H9 (cell line): Measurements from ENCODE around the gene VOPP1. TPM values are rescaled to one million over a fixed set of nuclear protein-coding genes. Genes with fewer than 3 reads are reported as not detected.

ENCODE experiments used
- DNase-seq: peaks from one replicate; pipeline ENCODE4 v3.0.0-alpha.2; 2017
- H2AFZ ChIP-seq: one replicate; pipeline ENCODE4 v1.6.1; 2013; ENCODE audit warnings: mild to moderate bottlenecking, low read length, control low read depth, moderate library complexity
- H2AK5ac ChIP-seq: 2 replicates; pipeline ENCODE4 v1.6.1; 2013; ENCODE audit warnings: low read length, control low read depth, mixed read lengths; ENCODE audit not compliant: insufficient read length
- H2BK120ac ChIP-seq: one replicate; pipeline ENCODE4 v1.6.1; 2013; ENCODE audit warnings: low read depth, mild to moderate bottlenecking, low read length, control low read depth, inconsistent platforms; ENCODE audit not compliant: poor library complexity, severe bottlenecking
- H2BK12ac ChIP-seq: 2 replicates; pipeline ENCODE4 v1.6.1; 2013; ENCODE audit warnings: low read length, control low read depth, mixed read lengths, low read depth; ENCODE audit not compliant: insufficient read length
- H2BK15ac ChIP-seq: 2 replicates; pipeline ENCODE4 v1.6.1; 2013; ENCODE audit warnings: low read depth, low read length, control low read depth
- H2BK20ac ChIP-seq: one replicate; pipeline ENCODE4 v1.6.1; 2013; ENCODE audit warnings: low read depth, mild to moderate bottlenecking, low read length, control low read depth, inconsistent platforms; ENCODE audit not compliant: poor library complexity, severe bottlenecking
- H2BK5ac ChIP-seq: 2 replicates; pipeline ENCODE4 v1.6.1; 2013; ENCODE audit warnings: low read length, control low read depth, mixed read lengths; ENCODE audit not compliant: insufficient read length
- H3K14ac ChIP-seq: 2 replicates; pipeline ENCODE4 v1.6.1; 2013; ENCODE audit warnings: low read length, control low read depth; ENCODE audit not compliant: insufficient read depth
- H3K18ac ChIP-seq: 2 replicates; pipeline ENCODE4 v1.6.1; 2013; ENCODE audit warnings: low read depth, mild to moderate bottlenecking, mixed read lengths, low read length, control low read depth; ENCODE audit not compliant: insufficient read length
- H3K23ac ChIP-seq: 2 replicates; pipeline ENCODE4 v1.6.1; 2013; ENCODE audit warnings: low read length, control low read depth, mixed read lengths, low read depth; ENCODE audit not compliant: insufficient read length
- H3K23me2 ChIP-seq: 2 replicates; pipeline ENCODE4 v1.6.1; 2013; ENCODE audit warnings: low read depth, mild to moderate bottlenecking, mixed read lengths, low read length, control low read depth; ENCODE audit not compliant: insufficient read length, poor library complexity, severe bottlenecking
- H3K27ac ChIP-seq: 2 replicates; pipeline ENCODE4 v1.5.1; 2013; ENCODE audit warnings: low read length, control low read depth, mixed read lengths, low read depth; ENCODE audit not compliant: insufficient read length
- H3K27me3 ChIP-seq: 2 replicates; pipeline ENCODE4 v1.6.1; 2013; ENCODE audit warnings: low read length, control low read depth, inconsistent platforms; ENCODE audit not compliant: insufficient read depth
- H3K4ac ChIP-seq: 2 replicates; pipeline ENCODE4 v1.6.1; 2013; ENCODE audit warnings: low read depth, mild to moderate bottlenecking, control low read depth, inconsistent platforms, low read length, moderate library complexity
- H3K4me1 ChIP-seq: 2 replicates; pipeline ENCODE4 v1.6.1; 2013; ENCODE audit warnings: low read length, control low read depth, inconsistent platforms; ENCODE audit not compliant: insufficient read depth
- H3K4me2 ChIP-seq: 2 replicates; pipeline ENCODE4 v1.6.1; 2013; ENCODE audit warnings: low read length, control low read depth, mixed read lengths; ENCODE audit not compliant: insufficient read length, insufficient read depth
- H3K56ac ChIP-seq: 2 replicates; pipeline ENCODE4 v1.6.1; 2013; ENCODE audit warnings: low read depth, mild to moderate bottlenecking, mixed read lengths, low read length, control low read depth; ENCODE audit not compliant: insufficient read length
- H3K79me1 ChIP-seq: 2 replicates; pipeline ENCODE4 v1.6.1; 2013; ENCODE audit warnings: low read depth, mild to moderate bottlenecking, moderate library complexity, low read length, control low read depth, inconsistent platforms; ENCODE audit not compliant: insufficient read depth, poor library complexity, severe bottlenecking
- H3K79me2 ChIP-seq: 2 replicates; pipeline ENCODE4 v1.6.1; 2013; ENCODE audit warnings: low read length, control low read depth, inconsistent platforms; ENCODE audit not compliant: insufficient read depth
- H3K9ac ChIP-seq: 2 replicates; pipeline ENCODE4 v1.6.1; 2013; ENCODE audit warnings: low read length, control low read depth, mixed read lengths; ENCODE audit not compliant: insufficient read length; ENCODE audit errors: extremely low read depth
- H3K9me3 ChIP-seq: one replicate; pipeline ENCODE4 v1.6.1; 2013; ENCODE audit warnings: low read depth, low read length, inconsistent platforms; ENCODE audit not compliant: control insufficient read depth
- H3T11ph ChIP-seq: one replicate; pipeline ENCODE4 v1.6.1; 2013; ENCODE audit warnings: mild to moderate bottlenecking, low read length, control low read depth, inconsistent platforms
- H4K20me1 ChIP-seq: one replicate; pipeline ENCODE4 v1.6.1; 2013; ENCODE audit not compliant: control insufficient read depth, insufficient read length, insufficient read depth
- H4K5ac ChIP-seq: 2 replicates; pipeline ENCODE4 v1.6.1; 2013; ENCODE audit warnings: low read depth, mild to moderate bottlenecking, mixed read lengths, low read length, control low read depth; ENCODE audit not compliant: insufficient read length
- H4K8ac ChIP-seq: replicated peaks from 2 replicates; pipeline ENCODE4 v1.6.1; 2013; ENCODE audit warnings: low read length, control low read depth, mixed read lengths, low read depth; ENCODE audit not compliant: insufficient read length
- H4K91ac ChIP-seq: 2 replicates; pipeline ENCODE4 v1.6.1; 2013; ENCODE audit warnings: low read depth, mild to moderate bottlenecking, moderate library complexity, mixed read lengths, low read length, control low read depth; ENCODE audit not compliant: insufficient read length
- H3K27ac Mint-ChIP-seq, 3 experiments: 2 replicates in 2 of 3; 3 replicates in 1 of 3; pipeline ENCODE4 v1.8.0; 2020 to 2021; ENCODE audit warnings: mixed read lengths in 3 of 3, mild to moderate bottlenecking in 1 of 3, moderate library complexity in 1 of 3
- H3K27me3 Mint-ChIP-seq: 2 replicates; pipeline ENCODE4 v1.8.0; 2021; ENCODE audit warnings: low read depth, mild to moderate bottlenecking, moderate library complexity, mixed read lengths
- H3K36me3 Mint-ChIP-seq, 3 experiments: 2 replicates in 2 of 3; 3 replicates in 1 of 3; pipeline ENCODE4 v1.8.0; 2020 to 2021; ENCODE audit warnings: low read depth in 3 of 3, mixed read lengths in 3 of 3; ENCODE audit not compliant: insufficient read depth in 1 of 3
- H3K4me1 Mint-ChIP-seq, 2 experiments: 2 replicates each; pipeline ENCODE4 v1.8.0; 2020; ENCODE audit warnings: mixed read lengths in 2 of 2
- H3K4me3 Mint-ChIP-seq, 2 experiments: 2 replicates in 1 of 2; 3 replicates in 1 of 2; pipeline ENCODE4 v1.8.0; 2020 to 2021; ENCODE audit warnings: mild to moderate bottlenecking in 2 of 2, mixed read lengths in 2 of 2, moderate library complexity in 1 of 2
- H3K9me3 Mint-ChIP-seq, 2 experiments: 2 replicates in 1 of 2; 3 replicates in 1 of 2; pipeline ENCODE4 v1.8.0; 2020; ENCODE audit warnings: mild to moderate bottlenecking in 2 of 2, mixed read lengths in 2 of 2, moderate library complexity in 1 of 2
- CTCF ChIP-seq: fragments of 200-600 bp; sonication (generic); conservative IDR thresholded peaks from 3 replicates; pipeline ENCODE4 v1.8.0; 2021; ENCODE audit warnings: antibody characterized with exemption, mild to moderate bottlenecking
- WGBS: extraction: QIAGEN DNeasy Blood & Tissue Kit; methylation state at CpG from one replicate; pipeline ENCODE4 v1.1.7; 2013; ENCODE audit warnings: missing lambda C conversion rate, low lambda C conversion rate, mixed read lengths; ENCODE audit not compliant: insufficient read length; ENCODE audit errors: extremely low coverage; 5-methylcytosine and 5-hydroxymethylcytosine counted together
- total RNA-seq: library from RNA; stranded (reverse); gene quantifications from 2 replicates; pipeline ENCODE4 v1.2.1, GENCODE V29; 2021

VOPP1 gene
- total RNA-seq, 1 experiment from 2014 or later = 55.7 TPM

DNA sequence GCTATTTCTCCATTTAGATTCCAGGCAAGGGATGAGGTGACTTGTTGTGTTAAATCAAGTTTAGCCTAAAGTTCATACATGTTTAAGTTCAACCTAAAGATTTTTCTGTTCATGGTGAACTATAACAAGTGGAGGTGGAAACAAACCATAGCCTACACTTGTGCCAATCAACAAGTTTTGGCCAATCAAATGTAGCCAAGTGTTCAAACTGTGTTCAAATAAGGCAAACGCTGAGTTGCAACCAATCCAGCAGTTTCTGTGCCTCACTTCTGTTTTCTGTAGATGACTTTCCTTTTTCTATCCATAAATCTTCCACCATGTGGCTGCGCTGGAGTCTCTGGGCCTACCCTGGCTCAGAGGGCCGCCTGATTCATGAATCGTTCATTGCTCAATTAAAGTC, 4.5 kb upstream of the VOPP1 start:
- no peak for TF ChIP-seq CTCF
- H2BK15ac ChIP-seq = no peak overlapping the region
- no peak overlapping the region for H3K27ac ChIP-seq
- H4K20me1 ChIP-seq = no peaks in the 10 kb centered on the region
- no peak overlapping the region for H2AFZ ChIP-seq
- no peak overlapping the region for H3K23ac ChIP-seq
- H2BK5ac ChIP-seq = no peak overlapping the region
- Mint-ChIP-seq H3K27ac (no peak overlapping the region), H3K9me3 (peaks cover 0 to 2% of the 10 kb centered on the region in 2 experiments; a peak in 1 of 5 replicates), H3K27me3 (peaks cover 33% of the 10 kb centered on the region), H3K36me3 (no peaks in the 10 kb centered on the region; a peak in 1 of 7 replicates), H3K4me1 (peaks cover 16 to 18% of the 10 kb centered on the region in 2 experiments), H3K4me3 (no peak overlapping the region)
- no peak overlapping the region for H2BK20ac ChIP-seq
- H3K4ac ChIP-seq = no peak overlapping the region
- no peaks in the 10 kb centered on the region; the same call in 1 of the 2 replicates for H3K27me3 ChIP-seq
- no peaks in the 10 kb centered on the region for H3K79me2 ChIP-seq
- no peak overlapping the region for H4K91ac ChIP-seq
- no peak overlapping the region for H3K56ac ChIP-seq
- no peak overlapping the region for H3T11ph ChIP-seq
- H3K9me3 ChIP-seq = no peaks in the 10 kb centered on the region
- no CpG with 5 or more reads among the region's 4 CpGs for WGBS
- H3K23me2 ChIP-seq = peaks cover 5% of the 10 kb centered on the region
- H3K14ac ChIP-seq = no peak overlapping the region
- H4K8ac ChIP-seq = no peak overlapping the region
- no peak overlapping the region for H2AK5ac ChIP-seq
- no peak overlapping the region for H3K9ac ChIP-seq
- H3K18ac ChIP-seq = no peak overlapping the region
- DNase-seq = no peak
- no peak overlapping the region for H2BK120ac ChIP-seq
- peaks cover 5% of the 10 kb centered on the region; the same call in 1 of the 2 replicates for H3K4me1 ChIP-seq
- H3K79me1 ChIP-seq = no peaks in the 10 kb centered on the region
- no peak overlapping the region for H2BK12ac ChIP-seq
- no peak overlapping the region for H4K5ac ChIP-seq
- no peak overlapping the region for H3K4me2 ChIP-seq
